Measurements from ENCODE around the gene ZACN.

DNA sequence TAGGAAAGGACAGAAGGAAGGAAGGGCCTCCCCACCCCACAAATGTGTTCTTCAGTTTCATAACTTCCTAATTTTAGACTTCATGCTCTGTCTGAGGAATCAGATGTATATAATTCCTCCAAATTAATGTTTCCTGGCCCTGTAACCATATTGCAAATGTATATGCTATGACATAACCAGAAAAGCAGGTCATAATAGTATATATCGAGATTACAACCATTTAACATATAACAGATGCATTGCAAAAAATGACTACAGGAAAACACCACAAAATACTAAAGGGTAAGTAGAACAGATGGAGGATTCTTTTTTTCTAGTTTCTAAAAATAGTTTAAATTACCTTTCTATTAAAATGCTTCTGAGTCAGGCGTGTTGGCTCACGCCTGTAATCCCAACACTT, 27.7 kb downstream of the ZACN start:
- no peak for TF ChIP-seq CTCF (conservative IDR thresholded peaks at IDR 0.05; ENCODE audit: low read length)
- TF ChIP-seq EZH2phosphoT487 (IDR thresholded peaks at IDR 0.05; ENCODE audit: borderline replicate concordance, low read depth, low read length), result no peak

All from OCI-LY7 (cell line).